Sigmoid colon (tissue), 7 donors: Measurements from ENCODE around the gene RNF212. TPM values are rescaled to one million over a fixed set of nuclear protein-coding genes. Genes with fewer than 3 reads are reported as not detected.

Experiments used
- DNase-seq: peaks from one replicate; pipeline ENCODE4 v3.0.0-alpha.2; 2019
- H3K27ac ChIP-seq, 4 donors: fragments of 200-600 bp; sonication (generic); one replicate each; pipeline ENCODE4 v1.5.1; 2016 to 2019; ENCODE audit warnings: mild to moderate bottlenecking in 1 of 4
- H3K27me3 ChIP-seq, 3 donors: fragments of 200-600 bp; sonication (generic); one replicate each; pipeline ENCODE4 v1.5.1; 2019; ENCODE audit warnings: mild to moderate bottlenecking in 1 of 3
- H3K36me3 ChIP-seq, 4 donors: fragments of 200-600 bp; sonication (generic); one replicate each; pipeline ENCODE4 v1.5.1; 2016 to 2019
- H3K4me1 ChIP-seq, 4 donors: fragments of 200-600 bp; sonication (generic); one replicate each; pipeline ENCODE4 v1.5.1; 2017 to 2019
- H3K4me3 ChIP-seq, 4 donors: fragments of 200-600 bp; sonication (generic); one replicate each; pipeline ENCODE4 v1.5.1; 2017 to 2019; ENCODE audit warnings: mild to moderate bottlenecking in 2 of 4, moderate library complexity in 1 of 4
- H3K9me3 ChIP-seq, 4 donors: fragments of 200-600 bp in 3 of 4; sonication (generic) in 3 of 4; one replicate each; pipeline versions ENCODE4 v1.5.1 to v1.6.1; 2013 to 2019
- EP300 ChIP-seq, 4 donors: sonication (generic); formaldehyde crosslinking; IDR thresholded peaks; one replicate each; pipeline ENCODE4 v1.6.1; 2017; ENCODE audit warnings: antibody characterized with exemption in 4 of 4
- POLR2A ChIP-seq, 2 donors: fragments of 450-650 bp; IDR thresholded peaks; one replicate each; pipeline ENCODE4 v1.6.1; 2016; ENCODE audit warnings: antibody characterized with exemption in 2 of 2, mild to moderate bottlenecking in 2 of 2, moderate library complexity in 2 of 2
- POLR2AphosphoS5 ChIP-seq, 4 donors: sonication (generic); formaldehyde crosslinking; IDR thresholded peaks; one replicate each; pipeline ENCODE4 v1.6.1; 2017; ENCODE audit warnings: antibody characterized with exemption in 4 of 4
- WGBS, 2 donors: extraction: QIAGEN DNeasy Blood & Tissue Kit; methylation state at CpG; one replicate each; pipeline ENCODE4 v1.1.7; 2013; 5-methylcytosine and 5-hydroxymethylcytosine counted together
- intact Hi-C: fragments of 100-400 bp; cut with DNase I; formaldehyde crosslinking; loops from one replicate; pipeline ENCODE4 v1.15.1; 2023
- polyA plus RNA-seq, 3 donors: library from polyadenylated mRNA; stranded (reverse); fragments of 200-250 nt; gene quantifications; one replicate each; pipeline ENCODE4 v1.2.3, GENCODE V29; 2013
- small RNA-seq, 3 donors: library from RNA; depleted of rRNA; stranded (forward); fragments of <200 nt; gene quantifications; one replicate each; pipeline ENCODE3, GENCODE V24; 2016
- total RNA-seq, 4 donors: library from RNA; depleted of rRNA; stranded (reverse); fragments of >200 nt; gene quantifications; one replicate each; pipeline ENCODE4 v1.1.0, GENCODE V29; 2016
- TF ChIP-seq, protein P1 (sequence below), 4 experiments: fragments of 450-650 bp in 3 of 4; fragments of 200-600 bp in 1 of 4; IDR thresholded peaks; one replicate each; pipeline ENCODE4 v1.5.1; 2016 to 2019; ENCODE audit warnings: antibody characterized with exemption in 4 of 4, mild to moderate bottlenecking in 3 of 4, moderate library complexity in 2 of 4
- donor health status: healthy with polysubstance abuse.
- donor health status: Bipolar disorder and iron deficiency.
- donor health status: healthy.

Gene RNF212
- total and polyA plus RNA-seq, 7 donors: 0.60 to 12.8 (median 4.0) TPM; not detected in 1

DNA sequence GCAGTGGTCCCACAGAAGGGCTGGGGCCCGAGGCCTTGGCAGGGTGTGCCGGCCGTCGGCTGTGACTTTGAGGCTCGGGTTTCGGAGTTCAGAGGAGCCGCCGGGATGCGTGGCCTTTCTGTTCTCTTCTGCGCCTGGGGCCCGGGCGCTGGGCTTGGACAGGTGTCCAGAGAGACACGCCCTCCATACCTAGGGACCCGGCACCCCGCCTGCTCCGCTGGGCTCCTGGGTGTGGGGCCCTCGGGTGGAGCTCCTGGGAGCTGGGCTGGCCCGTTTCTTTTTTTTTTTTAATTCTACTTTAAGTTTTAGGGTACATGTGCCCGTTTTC is 90.7 kb downstream of the RNF212 start:
- WGBS, 2 donors: 23 to 73% methylated on average over 19 of the region's 19 CpGs
- H3K4me1 ChIP-seq: no peaks in the 10 kb centered on the region
- no peak for DNase-seq
- no peak for TF ChIP-seq EP300 (IDR thresholded peaks at IDR 0.05)
- H3K36me3 ChIP-seq: peaks cover 0 to 11% (median 1%) of the 10 kb centered on the region in 4 donors
- H3K27ac ChIP-seq: no peak overlapping the region
- intact Hi-C loops: no loop called here
- no peak overlapping the region for H3K4me3 ChIP-seq
- peaks cover 0 to 4% (median 0%) of the 10 kb centered on the region in 3 donors for H3K27me3 ChIP-seq
- H3K9me3 ChIP-seq: no peaks in the 10 kb centered on the region

DNA sequence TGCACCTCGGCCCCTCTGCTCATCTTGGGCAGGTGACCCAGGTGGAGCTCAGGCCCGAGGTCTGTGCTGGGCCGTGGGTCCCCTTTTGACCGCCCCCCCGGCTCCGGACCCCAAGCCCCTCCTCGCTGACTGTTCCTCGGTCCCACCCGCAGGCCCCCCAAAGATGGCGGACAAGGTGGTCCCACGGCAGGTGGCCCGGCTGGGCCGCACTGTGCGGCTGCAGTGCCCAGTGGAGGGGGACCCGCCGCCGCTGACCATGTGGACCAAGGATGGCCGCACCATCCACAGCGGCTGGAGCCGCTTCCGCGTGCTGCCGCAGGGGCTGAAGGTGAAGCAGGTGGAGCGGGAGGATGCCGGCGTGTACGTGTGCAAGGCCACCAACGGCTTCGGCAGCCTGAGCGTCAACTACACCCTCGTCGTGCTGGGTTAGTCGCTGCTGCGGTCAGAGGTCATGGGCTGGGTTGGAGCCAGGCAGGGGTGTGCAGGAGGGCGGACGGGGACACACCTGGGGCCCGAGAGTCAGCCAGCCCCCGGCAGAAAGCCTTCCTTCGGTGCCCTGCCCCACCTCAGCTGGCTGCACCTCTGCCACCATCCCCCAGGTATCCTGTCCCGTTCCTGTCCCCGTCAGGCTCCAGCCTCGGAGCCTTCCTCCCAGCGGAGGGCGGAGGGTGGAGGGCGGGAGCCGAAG is 91.2 kb downstream of the RNF212 start:
- no peaks in the 10 kb centered on the region for H3K4me1 ChIP-seq
- H3K4me3 ChIP-seq: no peak overlapping the region
- H3K27me3 ChIP-seq: no peaks in the 10 kb centered on the region
- H3K27ac ChIP-seq: no peak overlapping the region
- peaks cover 0 to 11% (median 1%) of the 10 kb centered on the region in 4 donors for H3K36me3 ChIP-seq
- no peaks in the 10 kb centered on the region for H3K9me3 ChIP-seq
- DNase-seq: no peak
- WGBS, 2 donors: 26 to 82% methylated on average over 46 of the region's 46 CpGs
- TF ChIP-seq POLR2AphosphoS5 (IDR thresholded peaks at IDR 0.05) (no peak), EP300 (IDR thresholded peaks at IDR 0.05) (no peak), POLR2A (IDR thresholded peaks at IDR 0.05) (no peak)
- TF ChIP-seq, protein P1, sequence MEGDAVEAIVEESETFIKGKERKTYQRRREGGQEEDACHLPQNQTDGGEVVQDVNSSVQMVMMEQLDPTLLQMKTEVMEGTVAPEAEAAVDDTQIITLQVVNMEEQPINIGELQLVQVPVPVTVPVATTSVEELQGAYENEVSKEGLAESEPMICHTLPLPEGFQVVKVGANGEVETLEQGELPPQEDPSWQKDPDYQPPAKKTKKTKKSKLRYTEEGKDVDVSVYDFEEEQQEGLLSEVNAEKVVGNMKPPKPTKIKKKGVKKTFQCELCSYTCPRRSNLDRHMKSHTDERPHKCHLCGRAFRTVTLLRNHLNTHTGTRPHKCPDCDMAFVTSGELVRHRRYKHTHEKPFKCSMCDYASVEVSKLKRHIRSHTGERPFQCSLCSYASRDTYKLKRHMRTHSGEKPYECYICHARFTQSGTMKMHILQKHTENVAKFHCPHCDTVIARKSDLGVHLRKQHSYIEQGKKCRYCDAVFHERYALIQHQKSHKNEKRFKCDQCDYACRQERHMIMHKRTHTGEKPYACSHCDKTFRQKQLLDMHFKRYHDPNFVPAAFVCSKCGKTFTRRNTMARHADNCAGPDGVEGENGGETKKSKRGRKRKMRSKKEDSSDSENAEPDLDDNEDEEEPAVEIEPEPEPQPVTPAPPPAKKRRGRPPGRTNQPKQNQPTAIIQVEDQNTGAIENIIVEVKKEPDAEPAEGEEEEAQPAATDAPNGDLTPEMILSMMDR (IDR thresholded peaks at IDR 0.05): no peak
- intact Hi-C loops: no loop called here

Small RNA genes lying within 50 kb of the gene (small RNA-seq; reads per million reads assigned to genes)
- gene RF00554: 0 reads per million in 3 donors

Other genes with a start within 250 kb of the RNF212 start
- gene GAK, start 181.2 kb downstream of the RNF212 start, total RNA-seq: 100 to 1,000 TPM in 1 of 4 donors, 10 to 100 TPM in 3; 40.8 to 494 (median 60.4) TPM
- gene GAK, start 181.2 kb downstream of the RNF212 start, polyA plus RNA-seq: 100 to 1,000 TPM; 124 to 276 (median 150) TPM
- gene TMEM175, start 181.1 kb downstream of the RNF212 start, total RNA-seq: 10 to 100 TPM; 19.3 to 42.6 (median 32.6) TPM
- 10 to 100 TPM in 2 of 3 donors, 1 to 10 TPM in 1; 4.6 to 34.5 (median 12.6) TPM for gene TMEM175, start 181.1 kb downstream of the RNF212 start, polyA plus RNA-seq
- gene DGKQ, start 140.0 kb downstream of the RNF212 start, total RNA-seq: 1 to 10 TPM; 3.5 to 8.9 (median 5.1) TPM
- 10 to 100 TPM; 19.8 to 26.2 (median 23.6) TPM for gene DGKQ, start 140.0 kb downstream of the RNF212 start, polyA plus RNA-seq
- 10 to 100 TPM in 1 of 4 donors, 1 to 10 TPM in 3; 7.1 to 15.2 (median 7.6) TPM for gene IDUA, start 126.5 kb downstream of the RNF212 start, total RNA-seq
- gene IDUA, start 126.5 kb downstream of the RNF212 start, polyA plus RNA-seq: 10 to 100 TPM in 1 of 3 donors, 1 to 10 TPM in 2; 1.2 to 13.3 (median 4.2) TPM
- gene SLC26A1, start 120.2 kb downstream of the RNF212 start, total RNA-seq: not detected
- 1 to 10 TPM in 1 of 3 donors, not detected in 2; 1.1 TPM for gene SLC26A1, start 120.2 kb downstream of the RNF212 start, polyA plus RNA-seq
- 10 to 100 TPM in 1 of 4 donors, 1 to 10 TPM in 3; 6.1 to 10.0 (median 8.0) TPM for gene FGFRL1, start 101.9 kb downstream of the RNF212 start, total RNA-seq
- 10 to 100 TPM in 1 of 3 donors, 1 to 10 TPM in 2; 1.2 to 12.1 (median 3.0) TPM for gene FGFRL1, start 101.9 kb downstream of the RNF212 start, polyA plus RNA-seq
- gene SPON2, start 59.0 kb upstream of the RNF212 start, total RNA-seq: 100 to 1,000 TPM in 1 of 4 donors, 10 to 100 TPM in 3; 33.6 to 165 (median 79.8) TPM
- gene SPON2, start 59.0 kb upstream of the RNF212 start, polyA plus RNA-seq: 10 to 100 TPM in 2 of 3 donors, 1 to 10 TPM in 1; 8.6 to 33.6 (median 25.2) TPM
- 100 to 1,000 TPM in 3 of 4 donors, 10 to 100 TPM in 1; 98.9 to 160 (median 129) TPM for gene CTBP1, start 135.6 kb upstream of the RNF212 start, total RNA-seq
- 100 to 1,000 TPM in 1 of 3 donors, 10 to 100 TPM in 2; 67.9 to 162 (median 71.4) TPM for gene CTBP1, start 135.6 kb upstream of the RNF212 start, polyA plus RNA-seq
- 10 to 100 TPM; 44.2 to 56.2 (median 49.6) TPM for gene MAEA, start 176.3 kb upstream of the RNF212 start, total RNA-seq
- gene MAEA, start 176.3 kb upstream of the RNF212 start, polyA plus RNA-seq: 10 to 100 TPM; 51.1 to 89.8 (median 80.0) TPM
- 10 to 100 TPM in 2 of 4 donors, 1 to 10 TPM in 2; 7.1 to 17.4 (median 10.4) TPM for gene UVSSA, start 233.6 kb upstream of the RNF212 start, total RNA-seq
- gene UVSSA, start 233.6 kb upstream of the RNF212 start, polyA plus RNA-seq: 10 to 100 TPM in 1 of 3 donors, 1 to 10 TPM in 2; 1.8 to 18.7 (median 4.6) TPM